Hematopoietic multipotent progenitor cell treated with erythropoietin and hydrocortisone succinate and interleukin-3 and kit ligand, for 15 days (in vitro differentiated cells): ENCODE measurements around the gene UPK1B.

ENCODE experiments used
- DNase-seq: peaks from one replicate; pipeline ENCODE4 v3.0.0-alpha.2; 2015; ENCODE audit warnings: low spot score

Gene UPK1B

GRCh38 chr3:119176778-119177177 lies 3.4 kb downstream of the UPK1B start:
- no peak for DNase-seq

GRCh38 chr3:119177321-119177720 lies 3.9 kb downstream of the UPK1B start:
- DNase-seq: no peak

- DNase-seq: no peak
These were observed 8.4 kb downstream of the UPK1B start for GRCh38 chr3:119181765-119182164.

GRCh38 chr3:119184111-119184510 lies 10.7 kb downstream of the UPK1B start:
- DNase-seq: no peak

- no peak for DNase-seq
These were observed 11.6 kb downstream of the UPK1B start for GRCh38 chr3:119184796-119185570.

- no peak for DNase-seq
These were observed 13.9 kb downstream of the UPK1B start for GRCh38 chr3:119187266-119187665.

- DNase-seq: no peak
These were observed 18.4 kb downstream of the UPK1B start for GRCh38 chr3:119191800-119192199.

- no peak for DNase-seq
These were observed 21.1 kb downstream of the UPK1B start for GRCh38 chr3:119194237-119195150.

- DNase-seq: no peak
These were observed 21.7 kb downstream of the UPK1B start for GRCh38 chr3:119195151-119195476.

- DNase-seq: no peak
These were observed 22.5 kb downstream of the UPK1B start for GRCh38 chr3:119195911-119196310.

- DNase-seq: no peak
These were observed 31.8 kb downstream of the UPK1B start for GRCh38 chr3:119205209-119205608.

- DNase-seq: no peak
These were observed 32.3 kb downstream of the UPK1B start for GRCh38 chr3:119205685-119206084.

GRCh38 chr3:119206611-119207511 lies 33.5 kb downstream of the UPK1B start:
- DNase-seq: no peak

- DNase-seq: no peak
These were observed 34.1 kb downstream of the UPK1B start for GRCh38 chr3:119207512-119207875.

GRCh38 chr3:119211193-119211592 lies 37.8 kb downstream of the UPK1B start:
- no peak for DNase-seq

- no peak for DNase-seq
These were observed 38.4 kb downstream of the UPK1B start for GRCh38 chr3:119211803-119212202.

- no peak for DNase-seq
These were observed 45.7 kb downstream of the UPK1B start for GRCh38 chr3:119219069-119219468.

GRCh38 chr3:119220198-119220597 lies 46.8 kb downstream of the UPK1B start:
- no peak for DNase-seq

GRCh38 chr3:119220970-119221667 lies 47.7 kb downstream of the UPK1B start:
- no peak for DNase-seq

- no peak for DNase-seq
These were observed 48.5 kb downstream of the UPK1B start for GRCh38 chr3:119221779-119222320.

GRCh38 chr3:119222391-119222790 lies 49.0 kb downstream of the UPK1B start:
- no peak for DNase-seq
